ENCODE data around the gene NRG3.

Gene NRG3

DNA sequence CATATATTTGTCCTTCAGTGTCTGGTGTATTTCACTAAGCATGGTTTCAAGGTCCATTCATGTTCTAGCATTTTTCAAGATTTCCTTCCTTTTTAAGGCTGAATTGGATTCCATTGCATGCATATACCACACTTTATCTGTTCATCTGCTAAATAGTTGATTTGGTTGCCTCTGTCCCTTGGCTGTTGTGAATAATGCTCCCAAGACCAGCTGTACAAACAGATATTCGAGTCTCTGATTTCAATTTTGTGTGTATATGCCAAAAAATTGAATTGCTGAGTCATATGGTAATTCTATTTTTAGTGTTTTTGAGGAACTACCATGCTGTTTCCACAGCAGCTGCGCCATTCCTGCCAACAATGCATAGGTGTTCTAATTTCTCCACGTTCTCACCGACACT lies 216.4 kb downstream of the NRG3 start:
- DNase-seq (ENCODE audit: low spot score) = no peak

DNA sequence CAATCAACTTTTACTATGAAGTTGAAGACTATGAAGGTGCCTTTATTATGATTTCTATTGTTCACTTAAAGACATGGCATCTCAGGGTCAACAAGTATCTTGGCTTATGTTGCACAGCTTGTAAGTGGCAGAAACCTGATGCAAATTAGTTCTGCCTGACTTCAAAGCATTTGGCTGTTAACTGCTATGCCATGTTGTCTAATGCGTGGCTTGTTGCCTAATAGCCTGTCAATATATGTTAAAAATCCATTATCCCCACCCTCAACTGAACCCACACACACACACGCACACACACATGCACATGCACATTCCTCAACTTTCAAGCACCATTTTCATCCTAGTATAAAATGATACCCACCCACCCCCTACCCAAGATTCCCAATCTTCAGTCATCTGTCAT lies 217.1 kb downstream of the NRG3 start:
- DNase-seq (ENCODE audit: low spot score) = no peak

DNA sequence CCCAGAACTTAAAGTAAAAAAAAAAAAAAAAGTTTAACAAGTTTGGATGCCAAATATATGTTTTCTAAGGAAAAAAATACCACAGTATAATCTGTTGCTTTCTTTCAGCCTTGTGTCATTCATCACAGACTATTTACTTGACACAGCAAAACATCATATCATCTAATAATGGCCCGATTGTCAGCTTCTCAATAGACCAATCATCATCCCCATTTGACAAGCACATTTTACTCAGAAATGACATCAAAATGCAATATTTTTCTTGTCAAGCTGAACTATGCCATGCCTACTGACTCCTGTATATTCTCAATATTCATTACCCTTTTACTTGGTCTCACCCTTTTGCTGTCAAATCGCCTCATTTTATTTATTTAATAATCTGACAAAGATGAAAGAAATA lies 249.7 kb downstream of the NRG3 start:
- DNase-seq (ENCODE audit: low spot score) = no peak

DNA sequence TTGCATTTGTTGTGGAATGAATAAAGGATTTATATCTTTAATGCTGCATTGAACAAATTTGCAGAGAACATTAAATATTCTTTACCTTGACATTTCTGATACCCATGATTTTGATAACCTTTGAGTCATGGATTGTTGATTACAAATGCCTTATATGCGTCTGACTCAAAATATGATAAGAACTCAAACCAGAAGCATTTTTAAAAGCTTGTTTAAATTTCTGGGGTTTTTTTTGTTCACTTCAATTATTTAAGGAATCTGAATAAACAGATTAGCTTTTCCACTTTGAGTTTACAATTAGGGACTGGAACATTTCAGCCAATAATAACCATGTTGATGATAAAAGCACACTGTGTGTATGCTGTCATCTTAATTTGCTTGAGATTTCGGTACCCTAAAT lies 253.5 kb downstream of the NRG3 start:
- no peak for DNase-seq (ENCODE audit: low spot score)

DNA sequence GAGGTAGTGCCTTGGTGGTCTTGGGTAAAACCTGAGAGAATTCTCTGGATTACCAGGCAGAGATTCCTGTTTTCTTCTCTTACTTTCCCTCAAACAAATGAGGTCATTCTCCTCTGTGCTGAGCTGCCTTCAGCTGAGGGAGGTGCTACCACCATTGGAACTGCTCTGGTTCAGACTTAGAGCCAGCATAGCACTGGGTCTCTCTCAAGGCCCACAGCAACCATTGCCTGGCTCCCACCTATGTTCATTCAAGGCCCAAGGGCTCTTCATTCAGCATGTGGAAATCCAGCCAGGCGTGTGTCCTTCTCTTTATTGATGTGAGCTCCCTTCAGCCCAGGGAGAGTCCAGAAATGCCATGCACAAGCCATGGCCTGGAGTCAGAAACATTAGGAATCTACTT lies 261.1 kb downstream of the NRG3 start:
- no peak for DNase-seq (ENCODE audit: low spot score)

DNA sequence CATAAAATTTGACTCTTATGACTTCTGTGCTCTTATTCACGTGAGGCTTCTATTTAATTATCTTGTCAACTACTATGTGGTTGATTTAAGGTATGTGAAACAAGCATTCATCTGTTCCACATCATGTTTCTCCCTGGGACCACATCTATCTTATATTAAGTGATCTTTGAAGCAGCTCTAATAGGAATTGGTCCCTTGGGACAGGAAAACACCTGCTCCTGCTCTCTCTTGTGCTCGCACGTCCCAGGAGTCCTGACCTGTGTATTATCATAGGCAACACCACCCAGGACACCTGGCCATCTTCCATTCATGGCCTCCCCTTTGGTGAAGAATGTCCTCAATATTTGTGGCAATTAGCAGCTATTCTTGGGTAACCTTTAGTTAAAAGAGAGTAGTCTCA lies 269.2 kb downstream of the NRG3 start:
- no peak for DNase-seq (ENCODE audit: low spot score)

DNA sequence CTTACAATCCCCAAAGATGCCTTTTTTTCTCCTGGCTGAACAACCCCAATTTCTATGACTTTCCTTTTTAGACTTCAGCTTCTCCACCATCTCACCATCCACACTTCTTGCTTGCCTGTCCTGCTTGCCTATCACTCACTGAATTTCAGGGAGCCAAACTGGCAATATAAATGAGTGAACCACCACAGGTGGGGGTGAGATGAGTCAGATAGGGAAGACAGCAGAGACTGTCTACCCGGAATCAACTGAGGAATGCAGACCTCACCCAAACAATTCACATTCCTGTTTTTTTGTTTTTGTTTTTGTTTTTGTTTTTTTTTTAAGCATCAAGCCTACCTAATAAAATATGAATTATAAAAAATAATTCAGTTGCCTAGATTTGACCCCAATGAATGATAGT lies 273.8 kb downstream of the NRG3 start:
- no peak for DNase-seq (ENCODE audit: low spot score)

DNA sequence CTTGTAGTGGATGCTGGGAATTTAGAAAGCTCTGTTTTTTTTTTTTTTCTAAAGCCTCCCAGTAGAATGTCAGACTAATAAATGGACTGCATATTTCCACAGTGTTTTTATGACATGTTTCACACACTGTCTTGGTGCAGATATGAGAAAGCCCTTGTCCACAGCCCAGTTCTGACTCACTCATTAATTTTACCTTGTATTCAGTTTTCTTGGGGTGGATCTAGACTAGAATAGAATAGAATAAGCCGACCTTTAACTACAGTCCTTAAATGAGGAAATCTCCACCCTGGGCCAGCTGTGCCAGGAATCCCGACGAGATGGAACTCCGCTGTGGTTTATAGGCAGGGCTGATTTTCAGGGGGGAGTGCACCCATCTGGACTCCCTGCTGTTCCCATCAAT lies 274.7 kb downstream of the NRG3 start:
- DNase-seq (ENCODE audit: low spot score) = no peak

DNA sequence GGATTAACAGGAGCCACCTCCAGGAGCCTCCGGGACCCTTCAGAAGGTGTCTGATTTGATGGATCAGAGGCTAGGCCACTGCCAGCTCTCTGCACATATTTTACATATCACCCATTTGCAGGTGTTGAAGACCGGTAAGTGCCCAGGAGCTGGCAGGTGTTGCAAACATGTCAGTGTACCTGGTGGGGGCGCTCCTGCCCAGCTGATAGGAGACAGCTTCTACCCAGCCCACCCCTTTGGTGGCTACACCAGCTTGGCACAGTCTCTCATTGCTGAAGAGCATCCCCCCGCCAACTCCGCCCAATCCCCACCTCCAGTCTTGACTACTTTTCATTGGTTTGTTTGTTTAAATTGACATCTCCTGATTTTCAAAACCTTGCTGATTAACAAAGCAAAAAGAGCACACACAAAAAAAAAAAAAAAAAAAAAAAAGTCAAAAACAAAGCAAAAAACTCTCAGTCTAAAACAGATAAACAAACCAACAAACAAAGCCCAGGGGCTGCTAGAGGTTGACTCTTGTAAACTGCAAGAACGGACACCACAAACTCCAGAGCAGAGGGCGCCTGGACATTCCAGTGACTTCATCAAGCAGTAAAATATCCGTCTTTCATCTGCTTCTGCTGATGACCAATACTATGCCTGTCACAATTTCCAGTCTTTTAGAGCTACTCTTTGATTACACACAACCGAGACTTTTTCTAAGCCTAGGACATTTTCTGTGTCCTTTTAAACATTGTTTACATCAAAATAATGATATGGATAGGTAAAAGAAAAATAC lies 275.3 kb downstream of the NRG3 start:
- DNase-seq (ENCODE audit: low spot score) = peak; percentile 7

DNA sequence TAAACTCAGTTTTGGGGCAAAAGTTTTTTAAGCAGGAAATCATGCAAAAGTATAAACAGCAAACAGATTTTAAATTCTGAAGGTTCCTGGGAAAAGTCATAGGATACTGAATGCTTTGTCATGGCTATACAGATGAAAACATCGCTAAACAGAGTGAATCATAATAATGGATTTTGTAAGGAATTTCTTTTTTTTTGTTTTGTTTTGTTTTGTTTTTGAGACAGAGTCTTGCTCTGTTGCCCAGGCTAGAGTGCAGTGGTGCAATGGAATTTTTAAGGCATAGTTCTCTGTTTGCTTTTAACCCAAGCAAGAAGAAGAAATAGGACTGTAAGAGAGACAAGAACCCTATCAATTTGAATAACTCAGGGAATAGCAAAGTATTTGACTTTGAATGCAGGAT lies 285.3 kb downstream of the NRG3 start:
- DNase-seq (ENCODE audit: low spot score) = no peak

DNA sequence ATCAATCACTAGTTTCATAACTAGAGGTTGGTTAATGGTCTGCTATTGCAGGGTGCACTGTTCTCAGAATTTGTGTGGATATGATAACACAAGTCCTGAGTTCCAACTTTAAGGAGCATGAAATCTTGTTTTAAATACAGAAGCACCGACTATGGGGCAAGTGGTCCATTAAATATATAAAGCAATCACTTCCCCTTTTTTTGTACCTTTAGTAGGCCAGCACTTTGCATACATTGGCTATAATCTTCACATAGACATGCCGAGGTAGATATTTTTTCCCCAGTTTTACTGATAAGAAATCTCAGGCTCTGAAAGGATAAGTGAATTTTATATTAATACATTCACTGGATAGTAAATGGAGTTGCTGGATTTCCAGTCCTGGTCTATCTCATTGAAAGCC lies 286.3 kb downstream of the NRG3 start:
- DNase-seq (ENCODE audit: low spot score) = no peak

DNA sequence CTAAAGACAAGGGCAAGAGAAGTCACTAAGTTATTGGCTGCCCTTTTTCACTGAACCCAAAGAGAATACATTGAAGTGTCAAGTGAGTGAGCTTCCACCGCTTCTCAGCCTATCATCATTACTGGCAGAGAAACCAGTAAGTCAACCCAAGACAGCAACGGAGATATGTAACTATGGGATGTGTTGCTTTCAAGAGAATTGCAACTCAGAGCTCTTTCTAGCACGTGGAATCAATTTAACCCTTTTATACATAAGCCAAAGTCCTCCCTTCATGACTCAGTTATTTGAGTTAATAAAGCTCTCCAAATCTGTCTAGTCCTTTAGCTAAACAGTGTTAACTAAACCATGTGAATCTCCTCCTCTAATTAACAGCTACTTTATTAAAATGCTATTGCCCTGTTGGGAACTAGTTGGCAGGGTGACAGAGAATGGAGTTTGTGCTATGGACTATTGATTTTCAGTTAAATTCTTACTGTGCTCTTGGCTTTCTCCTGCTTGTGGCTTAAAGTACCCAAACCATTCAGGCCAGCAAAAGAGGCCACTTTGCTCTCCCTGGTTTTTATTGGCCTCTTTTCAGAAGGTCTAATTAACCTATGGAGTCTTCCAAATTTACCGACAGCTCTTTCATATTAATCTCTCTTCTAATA lies 287.7 kb downstream of the NRG3 start:
- no peak for DNase-seq (ENCODE audit: low spot score)

DNA sequence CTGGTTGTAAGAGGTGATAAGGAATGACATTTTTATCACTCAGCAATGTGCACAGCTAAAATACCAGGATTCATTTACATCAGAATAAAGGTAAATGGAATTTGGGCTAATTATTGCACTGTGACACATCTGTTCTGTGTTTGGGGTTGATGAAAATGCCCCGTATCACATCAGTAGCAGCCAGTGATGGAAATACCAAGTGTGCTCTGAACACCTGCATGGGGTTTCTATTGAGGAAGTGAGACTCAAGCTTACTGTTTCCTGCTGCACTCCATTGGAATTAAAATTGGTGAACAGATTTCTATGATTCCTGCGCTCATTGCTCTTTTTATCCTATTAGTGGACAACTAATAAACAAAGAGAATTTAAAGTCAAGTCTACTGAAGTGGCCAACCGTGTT lies 296.9 kb downstream of the NRG3 start:
- no peak for DNase-seq (ENCODE audit: low spot score)

DNA sequence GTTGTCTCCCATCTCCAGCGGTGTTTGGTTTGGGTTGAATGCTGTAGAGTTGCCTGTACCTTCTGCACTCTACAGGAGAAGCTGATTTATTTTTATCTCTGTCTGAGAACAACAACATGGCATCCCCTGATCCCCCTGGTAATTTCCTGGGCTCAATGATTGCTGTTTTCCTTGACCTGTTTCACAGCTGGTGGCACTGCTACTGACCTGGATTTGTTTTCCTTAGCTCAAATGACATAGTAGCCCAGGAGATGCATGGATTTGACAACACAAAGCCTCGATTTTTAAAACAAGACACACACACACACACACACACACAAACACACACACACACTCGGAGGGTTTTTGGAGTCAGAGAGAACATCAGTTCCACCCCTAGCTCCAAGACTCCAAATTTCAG lies 301.6 kb downstream of the NRG3 start:
- DNase-seq (ENCODE audit: low spot score) = no peak

DNA sequence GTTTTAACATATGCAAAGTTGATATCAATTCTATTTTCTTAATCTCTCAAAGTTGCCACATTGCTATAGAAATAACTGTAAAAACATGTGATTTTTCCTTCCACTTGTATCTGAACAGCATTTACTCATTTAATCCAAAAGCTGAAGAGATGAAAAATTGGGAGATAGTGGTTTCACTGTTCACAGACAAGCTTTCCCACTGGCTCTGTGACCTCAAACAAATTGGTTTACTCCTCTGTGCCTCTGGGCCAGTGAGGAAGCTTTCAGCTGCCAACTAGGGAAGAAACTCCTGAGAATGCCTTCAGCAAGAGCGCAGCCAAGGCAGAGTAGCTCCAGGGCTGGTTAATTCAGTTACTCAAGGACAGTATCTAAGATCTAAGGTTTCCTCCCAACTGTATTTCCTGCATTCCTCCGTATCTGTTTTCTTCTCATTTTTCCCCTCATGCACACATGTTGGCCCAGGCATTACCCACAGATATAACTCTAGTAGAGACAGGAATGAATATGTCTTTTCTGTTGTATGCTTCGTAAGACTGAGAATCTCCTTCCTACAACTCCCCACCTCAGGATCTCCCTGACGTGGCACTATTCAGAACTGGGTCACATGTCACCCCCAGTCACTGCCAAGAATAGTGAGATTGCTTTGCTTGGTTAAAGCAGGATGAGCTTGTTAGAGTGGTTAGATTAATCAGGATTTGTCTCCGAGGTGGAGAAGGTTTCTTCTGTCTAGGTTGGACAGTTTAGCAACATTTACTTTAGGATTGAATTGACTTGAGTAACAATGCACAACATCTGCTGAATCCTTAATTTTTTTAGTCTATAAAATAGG lies 315.7 kb downstream of the NRG3 start:
- DNase-seq (ENCODE audit: low spot score) = peak; percentile 8

DNA sequence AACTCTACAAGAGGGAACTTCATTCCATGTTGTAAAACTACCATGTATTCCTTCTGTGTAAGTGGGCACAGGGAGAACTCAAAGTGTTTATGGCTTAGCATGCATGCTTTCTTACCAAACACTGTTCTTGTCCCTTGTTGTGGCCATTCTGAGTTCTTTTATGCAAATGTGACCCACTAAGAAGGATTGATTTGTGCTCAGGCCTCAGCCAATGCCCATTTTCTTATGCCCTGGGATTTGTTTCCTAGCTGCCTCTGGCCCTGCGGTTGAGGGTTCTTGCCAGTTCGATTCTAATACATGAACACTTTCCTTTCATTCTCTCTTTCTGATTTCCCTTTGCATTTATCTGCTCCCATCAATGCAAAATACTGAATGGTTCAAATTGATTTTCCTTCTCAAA lies 316.7 kb downstream of the NRG3 start:
- DNase-seq (ENCODE audit: low spot score) = no peak

DNA sequence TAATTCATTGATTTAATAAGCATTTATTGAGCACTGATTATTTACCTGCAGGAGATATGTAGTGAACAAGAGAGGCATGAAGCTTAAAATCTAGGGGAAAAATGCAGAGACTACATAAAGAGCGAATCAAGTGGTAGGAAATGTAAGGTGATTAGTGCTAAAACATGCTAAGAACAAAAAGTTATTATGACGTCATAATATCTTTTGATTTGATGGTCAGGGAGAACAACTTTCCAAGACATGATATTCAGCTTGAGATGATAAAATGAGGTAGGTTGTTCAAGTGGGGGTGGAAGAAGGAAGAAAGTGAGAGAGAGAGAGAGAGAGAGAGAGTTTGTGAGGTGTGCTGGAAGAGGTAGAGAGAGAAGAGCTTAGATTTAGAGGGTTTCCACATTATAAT lies 317.7 kb downstream of the NRG3 start:
- DNase-seq (ENCODE audit: low spot score) = no peak

DNA sequence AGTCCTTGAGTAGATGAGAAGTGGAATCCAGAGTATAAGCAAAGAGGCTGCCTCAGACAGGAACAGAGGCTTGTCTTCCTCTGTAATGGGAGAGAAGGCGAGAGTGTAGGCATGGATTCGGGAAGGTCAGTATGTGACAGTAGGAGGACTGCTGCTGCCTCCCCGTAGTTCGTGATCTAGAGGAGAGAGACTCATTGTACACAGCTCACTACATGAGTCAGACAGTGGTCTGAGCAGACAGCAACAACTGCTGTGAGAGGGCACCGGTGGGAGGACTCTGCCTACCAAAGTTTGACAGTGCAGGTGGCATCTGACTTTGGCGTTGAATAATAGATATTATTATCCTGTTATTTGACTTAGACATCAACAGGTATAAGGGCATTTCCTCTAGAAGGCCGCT lies 319.4 kb downstream of the NRG3 start:
- DNase-seq (ENCODE audit: low spot score) = no peak

DNA sequence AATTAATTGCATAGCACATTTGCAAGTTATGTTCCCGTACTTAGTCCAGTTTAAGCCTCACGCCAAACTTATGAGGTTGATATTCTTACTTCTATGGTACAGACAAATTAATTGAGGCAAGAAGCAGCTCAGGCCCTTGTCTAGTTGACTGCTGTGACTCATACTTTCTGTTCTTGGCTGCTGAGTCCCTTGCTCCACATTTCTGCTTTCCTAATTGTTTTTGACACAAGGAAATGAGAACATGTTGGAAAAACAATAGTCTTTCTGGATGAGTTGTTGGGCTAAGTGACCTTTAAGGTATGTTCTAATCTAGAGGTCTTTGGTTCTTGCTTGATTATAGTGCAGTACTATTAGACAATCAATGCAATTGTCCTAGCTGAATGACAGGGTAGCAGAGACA lies 331.8 kb downstream of the NRG3 start:
- no peak for DNase-seq (ENCODE audit: low spot score)

DNA sequence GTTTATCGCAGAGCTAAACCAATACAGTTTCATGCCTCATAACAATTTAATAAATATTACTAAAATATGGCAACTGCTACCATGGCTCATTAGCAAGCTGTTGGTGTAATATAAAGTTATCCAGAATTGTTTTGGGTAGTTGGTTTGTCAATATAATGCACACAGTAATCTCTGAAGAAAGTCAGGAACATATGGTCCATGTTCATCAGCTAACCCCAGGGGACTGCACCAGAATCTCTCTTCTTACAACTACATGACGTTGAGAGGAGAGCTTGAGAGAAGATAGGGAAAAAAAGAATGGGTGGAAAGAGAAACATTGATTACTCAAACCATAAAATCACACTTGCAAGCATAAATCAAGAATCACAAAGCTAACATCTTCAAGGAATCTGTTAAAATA lies 333.7 kb downstream of the NRG3 start:
- DNase-seq (ENCODE audit: low spot score) = no peak

DNA sequence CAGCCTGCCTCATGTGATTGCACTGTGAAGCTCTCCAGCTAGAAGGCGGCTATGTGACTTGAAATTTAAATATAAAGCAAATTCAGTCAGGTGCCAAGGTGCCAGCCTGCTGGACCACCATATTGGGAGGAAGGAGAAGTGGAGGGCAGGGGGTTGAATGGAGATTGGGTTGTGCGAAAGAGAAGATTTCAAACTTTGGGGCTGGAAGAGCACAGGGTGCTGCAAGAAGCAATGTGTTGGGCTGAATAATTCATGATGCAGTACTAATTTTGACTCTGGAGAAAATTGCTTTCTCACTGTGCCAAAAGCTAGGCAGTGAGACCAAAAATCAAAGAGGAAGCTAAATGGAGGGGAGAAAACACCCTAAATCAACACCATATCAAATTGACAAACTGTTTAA lies 335.3 kb downstream of the NRG3 start:
- peak; percentile 13 for DNase-seq (ENCODE audit: low spot score)

DNA sequence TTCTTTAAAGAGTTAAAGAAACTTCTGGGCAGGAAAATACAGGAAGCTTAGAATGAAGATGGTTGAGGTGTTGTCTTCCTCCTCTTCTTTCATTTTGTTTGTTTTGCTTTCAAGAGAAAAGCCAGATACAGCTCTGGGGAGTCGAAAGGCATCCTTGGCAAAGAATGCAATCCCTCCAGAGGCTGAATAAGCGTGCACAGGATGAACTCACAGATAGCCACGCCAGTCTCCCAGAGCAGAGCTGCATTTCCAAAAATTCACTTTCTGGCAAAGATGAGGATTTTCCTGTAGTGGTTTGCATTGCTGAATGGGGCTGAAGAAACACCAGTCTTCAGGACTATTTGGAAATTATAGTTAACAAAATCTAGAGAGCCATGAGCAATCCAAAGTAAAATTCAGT lies 336.4 kb downstream of the NRG3 start:
- no peak for DNase-seq (ENCODE audit: low spot score)

DNA sequence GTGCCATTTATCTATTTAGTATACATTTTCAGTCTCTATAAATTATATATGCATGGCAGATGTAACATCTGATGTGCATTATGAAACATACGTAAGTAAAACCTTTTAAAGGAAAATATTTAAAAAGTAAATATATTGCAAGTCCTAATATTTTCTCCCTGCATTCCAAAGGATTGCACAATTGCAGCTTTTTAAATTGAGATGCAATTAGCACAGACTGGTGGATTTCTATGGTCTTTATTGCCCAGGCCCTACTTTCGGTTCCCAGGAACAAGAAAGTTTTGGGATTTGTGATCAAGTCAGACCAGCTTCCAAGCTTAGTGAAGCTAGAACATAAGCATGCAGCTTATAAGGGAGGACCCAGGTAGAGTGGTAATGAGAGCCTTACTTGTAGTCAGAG lies 337.8 kb downstream of the NRG3 start:
- no peak for DNase-seq (ENCODE audit: low spot score)

All from cerebellar cortex (tissue), 1 donor.